Lung (tissue), 13 donors: ENCODE data around the gene QRICH2. TPM values are rescaled to one million over a fixed set of nuclear protein-coding genes. Genes with fewer than 3 reads are reported as not detected.
"Not testable (repeated sequence)": the region's sequence is repeated elsewhere in the genome, so short reads cannot be mapped to it uniquely, and the experiment has no call there.

Experiments
- ATAC-seq: fragments of 200-7000 bp; cut with Tn5 transposase; one replicate; pipeline ENCODE4 v1.9.1; 2020; ENCODE audit warnings: moderate number of reproducible peaks; ENCODE audit not compliant: insufficient read depth, low FRiP score
- DNase-seq, 3 donors: peaks; one replicate each; pipeline ENCODE4 v3.0.0-alpha.2; 2013 to 2017
- H3K27ac ChIP-seq, 2 donors: one replicate each; pipeline ENCODE4 v1.5.1; 2013; ENCODE audit warnings: mild to moderate bottlenecking in 2 of 2, moderate library complexity in 2 of 2, control low read depth in 1 of 2, inconsistent platforms in 1 of 2, low read depth in 1 of 2, low read length in 1 of 2
- H3K27me3 ChIP-seq, 3 donors: one replicate each; pipeline ENCODE4 v1.5.1; 2013; ENCODE audit warnings: low read length in 2 of 3; ENCODE audit not compliant: control insufficient read depth in 3 of 3, insufficient read depth in 3 of 3
- H3K36me3 ChIP-seq, 4 donors: one replicate each; pipeline ENCODE4 v1.5.1; 2013; ENCODE audit warnings: low read length in 4 of 4, mild to moderate bottlenecking in 1 of 4, moderate library complexity in 1 of 4; ENCODE audit not compliant: control insufficient read depth in 4 of 4, insufficient read depth in 4 of 4
- H3K4me1 ChIP-seq, 5 donors: one replicate each; pipeline ENCODE4 v1.5.1; 2013; ENCODE audit warnings: low read length in 5 of 5, mild to moderate bottlenecking in 2 of 5, moderate library complexity in 1 of 5; ENCODE audit not compliant: control insufficient read depth in 5 of 5, insufficient read depth in 5 of 5
- H3K4me3 ChIP-seq: one replicate; pipeline ENCODE4 v1.5.1; 2013; ENCODE audit warnings: mild to moderate bottlenecking, control low read depth, moderate library complexity
- H3K9ac ChIP-seq, 2 donors: one replicate each; pipeline ENCODE4 v1.5.1; 2013; ENCODE audit warnings: low read length in 2 of 2, control low read depth in 1 of 2; ENCODE audit not compliant: insufficient read depth in 1 of 2
- H3K9me3 ChIP-seq, 4 donors: one replicate each; pipeline ENCODE4 v1.5.1; 2013; ENCODE audit warnings: low read length in 3 of 4, mild to moderate bottlenecking in 1 of 4, moderate library complexity in 1 of 4; ENCODE audit not compliant: control insufficient read depth in 4 of 4, insufficient read depth in 3 of 4
- CTCF ChIP-seq: IDR thresholded peaks from 2 replicates; pipeline ENCODE4 v1.5.1; 2012; ENCODE audit warnings: mild to moderate bottlenecking; ENCODE audit errors: control extremely low read depth, extremely low read depth
- WGBS, 2 donors: extraction: QIAGEN DNeasy Blood & Tissue Kit; methylation state at CpG; one replicate each; pipeline ENCODE4 v1.1.7; 2013; 5-methylcytosine and 5-hydroxymethylcytosine counted together
- polyA plus RNA-seq, 2 donors: library from polyadenylated mRNA; stranded (reverse); fragments of 200-250 nt; gene quantifications; one replicate each; pipeline ENCODE4 v1.2.1, GENCODE V29; 2013
- small RNA-seq: library from RNA; depleted of rRNA; stranded (forward); fragments of <200 nt; gene quantifications from one replicate; pipeline ENCODE3, GENCODE V24; 2014; ENCODE audit warnings: low replicate concordance
- total RNA-seq, 2 donors: library from RNA; depleted of rRNA in 1 of 2; stranded (reverse); fragments of >200 nt in 1 of 2; gene quantifications; one replicate each; pipeline ENCODE4 v1.2.1, GENCODE V29; 2014 to 2021
- donor health status: control.
- donor health status: control.
- donor health status: Bipolar disorder and iron deficiency.
- donor health status: healthy.
- donor health status: DM: yes; HTN: yes; CAD: no.

QRICH2 gene
- total and polyA plus RNA-seq, 4 donors, result 2.3 to 4.7 (median 2.7) TPM

DNA sequence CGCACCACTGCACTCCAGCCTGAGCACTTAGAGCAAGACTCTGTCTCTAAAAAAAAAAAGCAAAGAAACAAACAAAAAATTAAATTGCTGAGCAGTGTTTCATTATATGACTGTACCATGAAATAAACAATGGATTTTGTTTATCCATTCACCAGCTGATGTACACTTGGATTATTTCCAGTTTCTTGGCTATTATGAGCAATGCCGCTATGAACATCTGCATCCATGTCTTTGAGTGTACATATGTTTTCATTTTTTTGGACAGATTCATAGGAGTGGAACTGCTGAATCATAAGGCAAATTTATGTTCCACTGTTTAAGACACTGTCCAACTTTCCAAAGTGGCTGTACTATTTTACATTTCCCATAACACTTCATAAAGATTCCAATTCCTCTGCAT, 75.7 kb downstream of the QRICH2 start:
- DNase-seq (peak in 2 of 3 donors; percentile 93 to 94), ATAC-seq (no peak)
- H3K27ac ChIP-seq, result no peak overlapping the region
- peaks cover 0 to 5% (median 0%) of the 10 kb centered on the region in 5 donors for H3K4me1 ChIP-seq
- 66 to 90% methylated on average over 2 of the region's 2 CpGs for WGBS, 2 donors
- H3K9ac ChIP-seq, result no peak overlapping the region
- no peak for TF ChIP-seq CTCF
- H3K9me3 ChIP-seq, result no peaks in the 10 kb centered on the region
- H3K4me3 ChIP-seq, result no peak overlapping the region
- H3K27me3 ChIP-seq, result no peaks in the 10 kb centered on the region
- H3K36me3 ChIP-seq, result no peaks in the 10 kb centered on the region

- H3K9me3 ChIP-seq, H3K4me1 ChIP-seq, H3K9ac ChIP-seq, ATAC-seq, DNase-seq, H3K27me3 ChIP-seq, H3K4me3 ChIP-seq, H3K36me3 ChIP-seq, H3K27ac ChIP-seq: not testable (repeated sequence)
- WGBS, 2 donors, result 93 to 94% methylated on average over 19 of the region's 19 CpGs
Observed at GRCh38 chr17:76226749-76227148, 81.3 kb downstream of the QRICH2 start.

DNA sequence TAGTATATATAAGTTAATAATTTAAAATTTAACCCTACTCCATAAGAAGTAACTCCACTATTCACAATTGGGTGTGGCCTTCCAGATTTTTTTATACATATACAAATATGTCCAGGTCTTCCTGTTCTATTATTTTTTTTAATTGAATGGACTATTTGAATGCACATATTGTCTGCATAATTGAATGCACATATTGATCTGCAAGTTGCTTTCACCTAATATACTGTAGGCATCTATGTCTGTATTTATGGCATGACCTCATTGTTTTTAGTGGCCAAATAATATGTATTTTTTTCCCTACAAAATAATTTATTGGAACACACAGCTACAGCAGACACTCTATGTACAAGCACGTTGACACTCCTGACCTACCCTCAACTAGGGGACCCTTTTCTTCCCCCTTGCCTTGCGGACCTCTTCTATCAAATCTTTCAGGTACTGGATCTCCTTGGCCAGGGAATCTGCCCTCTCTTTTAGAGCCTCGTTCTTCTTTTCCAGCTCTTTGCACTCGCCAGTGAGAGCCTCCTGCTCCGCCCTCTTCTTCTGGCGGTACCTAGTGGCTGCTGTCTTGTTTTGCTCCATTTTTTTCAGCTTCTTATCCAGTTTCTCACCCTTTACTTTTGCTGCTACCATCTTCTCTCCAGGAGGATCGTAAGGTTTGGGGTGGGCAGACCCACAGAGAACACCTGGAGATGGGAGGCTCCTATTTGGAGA, 82.5 kb downstream of the QRICH2 start:
- not testable (repeated sequence) for H3K9ac ChIP-seq, H3K27ac ChIP-seq, H3K27me3 ChIP-seq, H3K4me3 ChIP-seq, H3K9me3 ChIP-seq, ATAC-seq, DNase-seq, H3K4me1 ChIP-seq, H3K36me3 ChIP-seq
- 79 to 84% methylated on average over 6 to 7 of the region's 7 CpGs for WGBS, 2 donors

Small RNAs within 50 kb of the gene (small RNA-seq; reads per million reads assigned to genes)
- not detected for gene RF00019
- not detected for gene RNU6-24P

Other genes starting within 250 kb of the QRICH2 start
- gene SRP68, start 235.8 kb downstream of the QRICH2 start, total RNA-seq, result 10 to 100 TPM; 63.9 to 68.9 TPM
- 10 to 100 TPM; 30.8 to 50.0 TPM for gene SRP68, start 235.8 kb downstream of the QRICH2 start, polyA plus RNA-seq
- gene GALR2, start 233.5 kb downstream of the QRICH2 start, total RNA-seq, result under 1 TPM in 1 of 2 donors, not detected in 1; 0.40 TPM
- gene GALR2, start 233.5 kb downstream of the QRICH2 start, polyA plus RNA-seq, result under 1 TPM; 0.20 to 0.44 TPM
- gene ZACN, start 229.1 kb downstream of the QRICH2 start, total RNA-seq, result under 1 TPM in 1 of 2 donors, not detected in 1; 0.25 TPM
- 1 to 10 TPM; 1.4 to 1.9 TPM for gene ZACN, start 229.1 kb downstream of the QRICH2 start, polyA plus RNA-seq
- gene EXOC7, start 204.5 kb downstream of the QRICH2 start, total RNA-seq, result 100 to 1,000 TPM; 109 to 111 TPM
- 10 to 100 TPM; 49.9 to 52.3 TPM for gene EXOC7, start 204.5 kb downstream of the QRICH2 start, polyA plus RNA-seq
- 10 to 100 TPM; 66.1 to 95.0 TPM for gene FOXJ1, start 167.0 kb downstream of the QRICH2 start, total RNA-seq
- 10 to 100 TPM; 32.5 to 34.5 TPM for gene FOXJ1, start 167.0 kb downstream of the QRICH2 start, polyA plus RNA-seq
- gene RNF157, start 67.8 kb downstream of the QRICH2 start, total RNA-seq, result 1 to 10 TPM; 2.2 to 2.5 TPM
- gene RNF157, start 67.8 kb downstream of the QRICH2 start, polyA plus RNA-seq, result 1 to 10 TPM in 1 of 2 donors, under 1 TPM in 1; 0.88 to 1.4 TPM
- 10 to 100 TPM; 11.6 to 57.1 TPM for gene UBALD2, start 42.9 kb downstream of the QRICH2 start, total RNA-seq
- gene UBALD2, start 42.9 kb downstream of the QRICH2 start, polyA plus RNA-seq, result 10 to 100 TPM; 59.8 to 64.0 TPM
- 10 to 100 TPM; 35.1 to 74.7 TPM for gene PRPSAP1, start 45.6 kb upstream of the QRICH2 start, total RNA-seq
- 10 to 100 TPM; 29.8 to 34.0 TPM for gene PRPSAP1, start 45.6 kb upstream of the QRICH2 start, polyA plus RNA-seq
- 10 to 100 TPM; 13.7 to 17.6 TPM for gene SPHK1, start 76.3 kb upstream of the QRICH2 start, total RNA-seq
- gene SPHK1, start 76.3 kb upstream of the QRICH2 start, polyA plus RNA-seq, result 10 to 100 TPM; 11.0 to 82.4 TPM
- 10 to 100 TPM; 24.3 to 24.6 TPM for gene UBE2O, start 144.9 kb upstream of the QRICH2 start, total RNA-seq
- 10 to 100 TPM; 10.8 to 11.1 TPM for gene UBE2O, start 144.9 kb upstream of the QRICH2 start, polyA plus RNA-seq
- gene AANAT, start 159.3 kb upstream of the QRICH2 start, total RNA-seq, result under 1 TPM in 1 of 2 donors, not detected in 1; 0.31 TPM
- gene AANAT, start 159.3 kb upstream of the QRICH2 start, polyA plus RNA-seq, result under 1 TPM in 1 of 2 donors, not detected in 1; 0.10 TPM
- gene RHBDF2, start 193.1 kb upstream of the QRICH2 start, total RNA-seq, result 10 to 100 TPM; 22.7 to 56.5 TPM
- gene RHBDF2, start 193.1 kb upstream of the QRICH2 start, polyA plus RNA-seq, result 100 to 1,000 TPM in 1 of 2 donors, 10 to 100 TPM in 1; 20.1 to 116 TPM
- gene CYGB, start 229.4 kb upstream of the QRICH2 start, total RNA-seq, result 10 to 100 TPM; 15.9 to 20.0 TPM
- 10 to 100 TPM; 21.4 to 30.4 TPM for gene CYGB, start 229.4 kb upstream of the QRICH2 start, polyA plus RNA-seq
- gene PRCD, start 231.8 kb upstream of the QRICH2 start, total RNA-seq, result 10 to 100 TPM in 1 of 2 donors, 1 to 10 TPM in 1; 3.3 to 11.3 TPM
- 1 to 10 TPM; 2.0 to 7.9 TPM for gene PRCD, start 231.8 kb upstream of the QRICH2 start, polyA plus RNA-seq